ENCODE data around the gene SBK3.

- TF ChIP-seq CTCF (conservative IDR thresholded peaks at IDR 0.05 in 1 of 2, IDR thresholded peaks at IDR 0.05 in 1 of 2; ENCODE audit: extremely low read depth in 1 of 2, insufficient read depth in 1 of 2, low read depth in 1 of 2, low read length in 2 of 2) (no peak), EZH2 (IDR thresholded peaks at IDR 0.05; ENCODE audit: borderline replicate concordance, low read length) (no peak)
Observed at GRCh38 chr19:55498246-55498840, 47.0 kb downstream of the SBK3 start.

Data from mammary epithelial cell (primary cell).